Stomach (tissue), 4 donors: ENCODE measurements around the gene CCDC73.

Experiments used
- EP300 ChIP-seq: sonication (generic); formaldehyde crosslinking; IDR thresholded peaks from one replicate; pipeline ENCODE4 v1.6.1; 2017; ENCODE audit warnings: antibody characterized with exemption
- POLR2A ChIP-seq, 4 donors: fragments of 450-650 bp; IDR thresholded peaks; one replicate each; pipeline ENCODE4 v1.6.1; 2016; ENCODE audit warnings: antibody characterized with exemption in 4 of 4, control low read depth in 2 of 4, mild to moderate bottlenecking in 1 of 4, moderate library complexity in 1 of 4
- TF ChIP-seq, protein P1 (sequence below), 7 experiments: fragments of 450-650 bp in 4 of 7; fragments of 200-600 bp in 3 of 7; sonication (generic) in 3 of 7; IDR thresholded peaks; one replicate each; pipeline ENCODE4 v1.5.1; 2016 to 2019; ENCODE audit warnings: antibody characterized with exemption in 7 of 7, control low read depth in 2 of 7, mild to moderate bottlenecking in 1 of 7

DNA sequence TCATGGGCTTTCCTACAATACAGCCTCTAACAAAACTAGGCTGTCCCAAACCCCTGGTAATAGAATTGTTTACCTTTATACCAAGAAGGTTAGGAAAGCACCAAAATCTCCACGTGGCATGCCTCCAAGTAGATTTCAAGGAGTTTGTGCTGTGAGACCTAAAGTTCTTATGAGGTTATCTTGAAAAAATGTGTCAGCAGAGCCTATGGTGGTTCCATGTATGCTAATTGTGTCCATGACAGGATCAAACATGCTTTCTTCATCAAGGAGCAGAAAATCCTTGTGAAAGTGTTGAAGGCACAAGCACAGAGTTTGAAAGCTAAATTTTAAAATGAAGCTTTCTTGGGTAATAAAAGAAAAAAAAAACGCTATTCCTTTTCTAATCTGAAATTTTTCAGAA is 36.2 kb downstream of the CCDC73 start:
- TF ChIP-seq, protein P1, sequence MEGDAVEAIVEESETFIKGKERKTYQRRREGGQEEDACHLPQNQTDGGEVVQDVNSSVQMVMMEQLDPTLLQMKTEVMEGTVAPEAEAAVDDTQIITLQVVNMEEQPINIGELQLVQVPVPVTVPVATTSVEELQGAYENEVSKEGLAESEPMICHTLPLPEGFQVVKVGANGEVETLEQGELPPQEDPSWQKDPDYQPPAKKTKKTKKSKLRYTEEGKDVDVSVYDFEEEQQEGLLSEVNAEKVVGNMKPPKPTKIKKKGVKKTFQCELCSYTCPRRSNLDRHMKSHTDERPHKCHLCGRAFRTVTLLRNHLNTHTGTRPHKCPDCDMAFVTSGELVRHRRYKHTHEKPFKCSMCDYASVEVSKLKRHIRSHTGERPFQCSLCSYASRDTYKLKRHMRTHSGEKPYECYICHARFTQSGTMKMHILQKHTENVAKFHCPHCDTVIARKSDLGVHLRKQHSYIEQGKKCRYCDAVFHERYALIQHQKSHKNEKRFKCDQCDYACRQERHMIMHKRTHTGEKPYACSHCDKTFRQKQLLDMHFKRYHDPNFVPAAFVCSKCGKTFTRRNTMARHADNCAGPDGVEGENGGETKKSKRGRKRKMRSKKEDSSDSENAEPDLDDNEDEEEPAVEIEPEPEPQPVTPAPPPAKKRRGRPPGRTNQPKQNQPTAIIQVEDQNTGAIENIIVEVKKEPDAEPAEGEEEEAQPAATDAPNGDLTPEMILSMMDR (IDR thresholded peaks at IDR 0.05): no peak
- TF ChIP-seq EP300 (no peak), POLR2A (IDR thresholded peaks at IDR 0.05) (no peak)
